Endothelial cell of umbilical vein (primary cell): Measurements from ENCODE around the gene NFATC4.

Source experiments
- EZH2 ChIP-seq: IDR thresholded peaks from 2 replicates; pipeline ENCODE4 v1.6.1; 2012; ENCODE audit warnings: borderline replicate concordance, low read depth, mild to moderate bottlenecking, moderate library complexity, low read length, inconsistent platforms; ENCODE audit not compliant: severe bottlenecking
- FOS ChIP-seq: IDR thresholded peaks from 2 replicates; pipeline ENCODE4 v1.6.1; 2011; ENCODE audit warnings: mild to moderate bottlenecking, low read length, moderate library complexity, borderline replicate concordance; ENCODE audit not compliant: insufficient read depth
- GATA2 ChIP-seq: IDR thresholded peaks from 2 replicates; pipeline ENCODE4 v1.7.0; 2011; ENCODE audit warnings: low read depth, mild to moderate bottlenecking, moderate library complexity, mixed read lengths, low read length; ENCODE audit not compliant: insufficient read length, insufficient read depth
- MYC ChIP-seq: IDR thresholded peaks from one replicate; pipeline ENCODE4 v1.6.1; 2011; ENCODE audit warnings: mild to moderate bottlenecking, low read depth, low read length
- POLR2A ChIP-seq: IDR thresholded peaks from 2 replicates; pipeline ENCODE4 v1.6.1; 2012; ENCODE audit warnings: low read depth, mild to moderate bottlenecking, control low read depth, low read length
- TF ChIP-seq, protein P1 (sequence below), 2 donors: IDR thresholded peaks; 1 replicate in 1 of 2; 2 replicates in 1 of 2; pipeline ENCODE4 v1.5.1; 2011; ENCODE audit warnings: low read length in 2 of 2, mild to moderate bottlenecking in 2 of 2, moderate library complexity in 2 of 2, control low read depth in 1 of 2, inconsistent platforms in 1 of 2, low read depth in 1 of 2; ENCODE audit not compliant: insufficient read depth in 1 of 2; ENCODE audit errors: extremely low read depth in 1 of 2

DNA sequence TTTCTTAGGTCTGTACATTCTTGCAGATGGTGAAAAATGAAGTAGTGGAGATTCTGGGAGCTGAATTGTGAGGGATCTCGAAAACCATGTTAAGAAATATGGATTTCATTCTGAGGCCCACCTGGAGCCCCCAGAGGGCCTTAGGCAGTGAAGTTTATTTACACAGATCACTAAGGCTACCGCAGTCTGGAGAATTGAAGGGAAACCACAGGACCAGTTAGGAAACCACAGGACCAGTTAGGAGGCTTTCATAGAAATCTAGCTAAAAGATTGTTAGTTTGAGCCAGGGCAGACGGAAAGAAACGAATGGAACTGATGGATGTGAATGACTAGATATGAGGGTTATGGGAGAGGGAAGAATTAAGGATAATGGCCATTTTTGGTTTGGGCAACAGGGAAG, 54.3 kb downstream of the NFATC4 start:
- TF ChIP-seq FOS, result no peak
- no peak for TF ChIP-seq MYC
- TF ChIP-seq, protein P1, sequence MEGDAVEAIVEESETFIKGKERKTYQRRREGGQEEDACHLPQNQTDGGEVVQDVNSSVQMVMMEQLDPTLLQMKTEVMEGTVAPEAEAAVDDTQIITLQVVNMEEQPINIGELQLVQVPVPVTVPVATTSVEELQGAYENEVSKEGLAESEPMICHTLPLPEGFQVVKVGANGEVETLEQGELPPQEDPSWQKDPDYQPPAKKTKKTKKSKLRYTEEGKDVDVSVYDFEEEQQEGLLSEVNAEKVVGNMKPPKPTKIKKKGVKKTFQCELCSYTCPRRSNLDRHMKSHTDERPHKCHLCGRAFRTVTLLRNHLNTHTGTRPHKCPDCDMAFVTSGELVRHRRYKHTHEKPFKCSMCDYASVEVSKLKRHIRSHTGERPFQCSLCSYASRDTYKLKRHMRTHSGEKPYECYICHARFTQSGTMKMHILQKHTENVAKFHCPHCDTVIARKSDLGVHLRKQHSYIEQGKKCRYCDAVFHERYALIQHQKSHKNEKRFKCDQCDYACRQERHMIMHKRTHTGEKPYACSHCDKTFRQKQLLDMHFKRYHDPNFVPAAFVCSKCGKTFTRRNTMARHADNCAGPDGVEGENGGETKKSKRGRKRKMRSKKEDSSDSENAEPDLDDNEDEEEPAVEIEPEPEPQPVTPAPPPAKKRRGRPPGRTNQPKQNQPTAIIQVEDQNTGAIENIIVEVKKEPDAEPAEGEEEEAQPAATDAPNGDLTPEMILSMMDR (IDR thresholded peaks at IDR 0.05; ENCODE audit: extremely low read depth in 1 of 2, insufficient read depth in 1 of 2, low read depth in 1 of 2, low read length in 2 of 2), result no peak
- no peak for TF ChIP-seq POLR2A
- no peak for TF ChIP-seq EZH2
- TF ChIP-seq GATA2, result no peak
